ENCODE results near the gene WDR88.
"Not testable (repeated sequence)": the region's sequence is repeated elsewhere in the genome, so short reads cannot be mapped to it uniquely, and the experiment has no call there.

Gene WDR88

DNA sequence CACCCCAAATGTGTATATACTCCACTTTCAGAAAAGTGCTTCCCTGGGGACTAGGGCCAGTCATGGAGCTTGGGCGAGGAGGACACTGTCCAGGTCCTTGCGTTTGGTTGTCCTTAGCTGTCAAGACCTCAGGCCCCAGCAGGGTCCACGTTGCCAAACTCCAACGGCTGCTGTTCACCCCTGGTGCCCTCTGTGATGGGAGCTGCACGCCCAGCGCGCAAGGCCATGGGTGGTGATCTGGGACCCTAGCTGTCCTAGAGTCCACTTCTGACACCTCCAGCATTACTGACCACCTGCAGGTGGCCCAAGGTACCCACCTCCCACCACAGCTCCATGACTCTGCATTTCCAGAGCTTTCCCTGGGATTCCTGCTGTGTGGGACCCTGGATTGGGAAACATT lies 66.3 kb downstream of the WDR88 start:
- DNase-seq (ENCODE audit: low read depth) = no peak

- DNase-seq (ENCODE audit: low read depth) = no peak
These were observed 67.7 kb downstream of the WDR88 start for GRCh38 chr19:33199441-33200265.

DNA sequence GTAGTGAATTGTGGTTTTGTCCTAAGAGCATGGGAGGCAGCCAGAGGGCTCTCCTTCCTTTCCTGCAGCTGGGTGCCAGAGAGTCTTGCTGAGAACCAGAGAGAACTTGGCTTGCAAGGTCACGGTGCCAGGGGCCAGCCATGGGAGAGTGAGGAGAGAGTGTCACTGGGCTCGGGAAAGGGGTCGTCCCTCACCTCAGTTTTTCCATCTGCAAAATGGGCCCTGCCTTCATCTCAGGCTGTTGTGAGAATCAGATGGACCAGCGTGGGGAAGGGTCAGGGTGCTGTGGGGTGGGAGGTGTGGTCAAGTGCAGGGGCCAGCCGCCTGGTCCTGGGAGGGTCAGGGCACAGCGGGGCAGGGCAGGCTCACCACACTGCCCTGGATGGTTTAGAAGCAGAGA lies 69.6 kb downstream of the WDR88 start:
- DNase-seq (ENCODE audit: low read depth) = no peak

GRCh38 chr19:33201886-33202545 lies 70.1 kb downstream of the WDR88 start:
- DNase-seq (ENCODE audit: low read depth) = no peak

DNA sequence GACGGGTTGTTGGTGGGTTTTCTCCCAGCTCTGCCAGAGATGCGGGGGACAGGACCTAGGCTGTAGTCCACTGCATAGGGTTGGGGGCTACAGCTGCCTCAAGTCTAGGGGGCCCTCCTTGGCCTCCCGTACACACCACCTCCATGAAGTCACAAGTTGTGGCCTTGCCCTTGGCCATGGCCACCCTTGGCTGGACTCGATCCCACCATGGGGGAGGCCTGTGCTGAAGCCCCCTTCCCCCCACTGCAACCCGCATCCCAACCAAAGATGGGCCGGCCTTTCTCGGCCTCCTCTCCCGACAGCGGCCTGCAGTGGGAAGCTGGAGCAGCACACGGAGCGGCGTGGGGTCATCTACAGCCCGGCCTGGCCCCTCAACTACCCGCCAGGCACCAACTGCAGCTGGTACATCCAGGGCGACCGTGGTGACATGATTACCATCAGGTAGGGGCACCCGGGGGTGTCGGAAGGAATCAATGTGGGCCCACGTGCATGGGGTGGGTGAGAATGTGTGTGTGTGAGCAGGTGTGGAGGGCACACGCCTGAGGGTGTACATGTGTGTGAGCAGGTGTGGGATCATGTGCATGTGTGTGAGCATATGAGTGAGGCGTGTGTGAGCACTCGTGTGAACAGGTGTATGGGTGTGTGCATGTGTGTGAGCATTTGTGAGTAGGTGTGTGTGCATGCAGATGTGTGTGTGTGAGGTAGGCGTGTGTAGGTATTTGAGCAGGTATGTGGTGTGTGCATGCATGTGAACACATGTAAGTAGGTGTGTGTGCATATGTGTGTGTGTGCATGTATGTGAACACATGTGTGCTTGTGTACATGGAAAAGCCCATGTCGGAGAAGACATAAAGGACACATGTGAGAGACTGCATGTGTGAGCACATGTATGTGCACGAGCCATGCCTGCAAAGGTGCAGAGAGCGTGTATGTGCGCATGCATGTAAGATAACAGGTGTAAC lies 70.9 kb downstream of the WDR88 start:
- DNase-seq (ENCODE audit: low read depth) = no peak

- DNase-seq (ENCODE audit: low read depth) = no peak
These were observed 71.6 kb downstream of the WDR88 start for GRCh38 chr19:33203529-33203928.

GRCh38 chr19:33204136-33204973 lies 72.4 kb downstream of the WDR88 start:
- DNase-seq (ENCODE audit: low read depth) = no peak

GRCh38 chr19:33205110-33205509 lies 73.2 kb downstream of the WDR88 start:
- no peak for DNase-seq (ENCODE audit: low read depth)

GRCh38 chr19:33205531-33206260 lies 73.8 kb downstream of the WDR88 start:
- DNase-seq (ENCODE audit: low read depth) = no peak

GRCh38 chr19:33206261-33207039 lies 74.5 kb downstream of the WDR88 start:
- DNase-seq (ENCODE audit: low read depth) = no peak

- no peak for DNase-seq (ENCODE audit: low read depth)
These were observed 75.2 kb downstream of the WDR88 start for GRCh38 chr19:33207040-33207620.

DNA sequence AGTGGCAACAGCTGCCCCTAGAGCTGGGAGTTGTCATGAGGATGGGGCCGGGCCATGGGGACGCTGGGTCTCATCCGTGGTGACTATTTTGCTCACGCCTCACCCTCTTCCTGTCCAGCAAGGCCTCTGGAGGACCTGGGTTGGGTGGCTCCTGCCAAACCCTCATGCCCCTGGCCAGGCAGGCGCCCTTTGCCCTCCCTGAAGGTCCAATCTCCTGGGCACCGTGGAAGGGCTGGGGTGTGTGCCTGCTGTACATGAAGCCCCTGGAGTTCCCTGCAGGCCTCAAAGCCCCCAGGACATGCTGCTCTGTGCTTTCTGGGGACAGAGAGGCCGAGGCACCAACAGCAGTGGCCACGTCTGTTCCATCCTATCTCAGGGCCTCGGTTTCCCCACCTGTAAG lies 76.0 kb downstream of the WDR88 start:
- DNase-seq (ENCODE audit: low read depth) = no peak

GRCh38 chr19:33208371-33208895 lies 76.5 kb downstream of the WDR88 start:
- no peak for DNase-seq (ENCODE audit: low read depth)

DNA sequence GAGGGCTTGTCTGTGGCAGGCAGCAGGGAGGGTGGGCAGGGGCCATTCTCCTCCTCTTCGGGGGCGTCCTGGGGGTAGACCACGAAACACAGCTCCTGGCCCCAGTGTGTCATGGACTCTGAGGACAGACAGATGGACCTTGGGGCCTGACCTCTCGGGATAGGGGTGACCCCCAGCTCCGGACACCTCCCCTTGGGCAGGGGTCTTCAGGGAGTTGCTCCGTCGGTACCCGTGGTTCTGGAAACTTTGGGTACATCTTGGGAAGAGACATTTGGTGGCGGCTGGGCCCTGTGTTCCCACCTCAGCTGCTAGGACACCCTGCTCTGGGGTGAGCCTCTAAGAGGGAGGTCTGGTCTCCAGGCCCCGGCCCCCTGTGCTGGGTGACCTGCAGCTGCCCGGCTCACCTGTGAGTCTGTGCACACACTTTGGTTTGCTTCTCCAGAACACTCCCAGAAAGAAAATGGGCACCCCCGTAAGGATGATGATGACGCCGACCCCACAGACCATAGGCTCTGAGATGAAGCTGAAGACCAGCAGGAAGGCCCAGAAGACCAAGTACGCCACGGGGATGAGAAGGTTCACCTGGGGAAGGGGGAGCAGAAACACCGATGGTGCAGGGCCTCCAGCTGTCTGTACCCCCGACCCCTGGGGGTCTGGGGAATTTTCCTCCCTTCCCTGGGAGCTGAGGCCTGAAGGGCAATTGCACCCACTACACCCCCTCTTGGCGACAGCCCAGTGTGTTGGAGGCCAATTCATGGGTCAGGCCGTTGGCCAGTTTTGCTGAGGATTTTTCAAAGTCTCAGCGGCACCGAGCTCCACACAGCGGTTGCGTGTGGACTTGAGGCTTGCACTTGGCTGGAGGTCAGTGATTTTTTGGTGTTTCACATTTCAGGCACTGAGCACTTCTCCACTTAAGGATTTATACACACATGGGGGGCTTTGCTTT lies 77.3 kb downstream of the WDR88 start:
- no peak for DNase-seq (ENCODE audit: low read depth)

DNA sequence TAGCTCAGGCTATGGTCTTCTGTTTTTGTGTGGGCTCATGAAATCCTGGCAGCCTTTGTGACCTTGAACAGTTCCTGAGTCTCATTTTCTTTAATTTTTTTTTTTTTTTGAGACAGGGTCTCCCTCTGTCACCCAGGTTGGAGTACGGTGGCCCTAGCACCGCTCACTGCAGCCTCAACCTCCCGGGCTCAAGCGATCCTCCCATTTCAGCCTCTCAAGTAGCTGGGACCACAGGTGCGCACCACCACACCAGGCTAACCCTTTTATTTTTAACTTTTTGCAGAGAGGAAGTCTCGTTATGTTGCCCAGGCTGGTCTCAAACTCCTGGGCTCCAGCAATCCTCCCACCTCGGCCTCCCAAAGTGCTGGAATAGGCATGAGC lies 77.9 kb downstream of the WDR88 start:
- not testable (repeated sequence) for DNase-seq (ENCODE audit: low read depth)

DNA sequence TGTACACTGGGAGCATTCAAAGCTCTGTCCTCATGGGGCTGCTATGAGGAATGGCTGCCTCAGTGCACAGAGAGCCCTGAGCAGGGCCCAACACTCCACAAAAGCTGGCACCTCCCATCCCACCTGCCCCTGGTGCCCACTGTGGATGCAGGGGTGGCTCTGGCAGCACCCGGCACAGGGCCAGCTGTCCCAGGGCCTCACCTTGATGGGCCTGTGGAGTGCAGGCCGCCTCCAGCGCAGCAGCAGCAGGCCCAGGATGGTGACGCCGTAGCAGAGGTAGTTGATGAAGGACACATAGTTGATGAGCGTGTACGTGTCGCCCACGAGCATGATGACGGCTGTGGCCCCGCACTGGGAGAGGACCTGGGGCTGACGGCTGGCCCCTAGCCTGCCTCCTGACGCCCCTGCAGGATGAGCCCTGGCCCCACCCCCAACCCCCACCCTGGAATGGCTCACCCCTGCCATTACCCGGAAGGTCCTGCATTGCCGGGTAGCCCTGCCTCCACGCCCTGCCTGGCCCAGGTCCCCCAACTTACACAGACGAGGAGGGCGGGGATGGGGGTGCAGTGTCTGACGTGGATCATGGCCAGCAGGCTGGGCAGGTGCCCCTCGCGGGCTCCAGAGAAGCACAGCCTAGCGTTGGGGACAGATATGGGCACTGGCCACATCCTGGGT lies 78.5 kb downstream of the WDR88 start:
- DNase-seq (ENCODE audit: low read depth) = no peak

DNA sequence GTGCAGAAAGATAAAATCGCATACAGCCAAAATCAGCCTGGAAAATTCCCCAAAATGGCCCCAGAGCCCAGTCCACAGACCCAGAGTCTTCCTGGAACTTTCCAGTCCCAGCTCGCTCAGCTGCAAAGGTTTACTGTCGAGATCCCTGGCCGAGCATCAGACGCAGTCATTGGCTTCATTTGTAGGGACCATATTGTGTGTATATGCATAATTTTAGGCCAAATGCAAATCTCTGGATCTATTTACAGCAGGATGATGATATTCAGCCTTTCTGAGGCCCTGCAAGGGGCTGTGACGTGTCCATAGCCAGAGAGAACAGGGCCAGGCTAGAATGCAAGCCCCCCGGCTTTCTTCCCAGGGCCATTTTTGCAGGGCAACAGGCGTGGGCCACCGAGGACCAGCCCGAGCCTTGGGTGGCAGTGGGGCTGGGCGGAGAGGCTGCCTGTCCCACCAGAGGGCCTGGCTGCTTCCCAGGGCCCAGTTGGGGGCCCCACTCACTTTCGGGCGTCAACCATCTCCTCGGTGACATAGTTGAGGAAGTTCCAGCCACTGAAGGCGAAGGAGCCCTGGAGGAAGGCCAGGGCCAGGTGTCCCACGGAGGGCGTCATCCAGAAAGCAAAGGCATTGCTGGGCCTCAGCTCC lies 80.0 kb downstream of the WDR88 start:
- DNase-seq (ENCODE audit: low read depth) = no peak

All from stimulated activated CD8-positive, alpha-beta memory T cell treated with anti-CD3 and anti-CD28 coated beads, Interleukin-7, amount 100 ng/mL, for 24 hours (primary cell).